Activated CD8-positive, alpha-beta memory T cell treated with anti-CD3 and anti-CD28 coated beads, Interleukin-2, amount 50 U/mL, for 48 hours (primary cell): Measurements from ENCODE around the gene SPOCK1.

Source experiments
- DNase-seq: peaks from one replicate; pipeline ENCODE4 v3.0.0-alpha.2; 2020

SPOCK1 gene

GRCh38 chr5:137142346-137142745, 356.8 kb downstream of the SPOCK1 start:
- no peak for DNase-seq

- DNase-seq, result no peak
These were observed 357.3 kb downstream of the SPOCK1 start for GRCh38 chr5:137141779-137142178.

DNA sequence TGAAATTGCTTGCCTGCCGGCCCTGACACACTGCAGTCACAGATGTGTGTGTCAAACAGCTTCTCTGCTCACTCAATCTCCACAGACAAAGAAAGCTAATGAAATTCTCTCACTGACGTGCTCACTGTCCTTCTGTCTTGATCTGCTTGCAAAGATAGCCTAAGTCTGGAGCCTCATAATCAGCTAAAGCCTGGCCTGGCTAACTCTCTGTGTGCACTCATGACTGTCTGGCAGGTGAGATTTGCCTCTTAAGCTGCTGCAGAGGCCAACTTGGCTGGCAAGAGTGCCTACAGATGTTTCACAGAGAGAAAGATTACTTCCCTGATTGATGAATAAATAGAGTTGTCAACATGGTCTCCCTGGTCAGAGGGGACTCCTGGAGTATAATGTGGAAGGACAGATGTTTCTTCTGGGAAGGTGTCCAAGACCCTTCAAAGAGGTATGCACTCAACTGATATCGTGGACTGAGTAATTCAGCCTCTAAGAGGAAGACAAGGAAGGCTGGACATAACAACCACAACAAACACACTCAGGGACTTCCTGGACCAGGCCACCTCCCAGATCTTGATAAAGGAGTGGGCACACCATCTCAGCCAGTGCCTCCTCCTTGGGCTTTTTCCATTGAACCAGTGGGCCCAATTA, 362.0 kb downstream of the SPOCK1 start:
- no peak for DNase-seq

GRCh38 chr5:137134920-137135532, 364.1 kb downstream of the SPOCK1 start:
- DNase-seq, result no peak

DNA sequence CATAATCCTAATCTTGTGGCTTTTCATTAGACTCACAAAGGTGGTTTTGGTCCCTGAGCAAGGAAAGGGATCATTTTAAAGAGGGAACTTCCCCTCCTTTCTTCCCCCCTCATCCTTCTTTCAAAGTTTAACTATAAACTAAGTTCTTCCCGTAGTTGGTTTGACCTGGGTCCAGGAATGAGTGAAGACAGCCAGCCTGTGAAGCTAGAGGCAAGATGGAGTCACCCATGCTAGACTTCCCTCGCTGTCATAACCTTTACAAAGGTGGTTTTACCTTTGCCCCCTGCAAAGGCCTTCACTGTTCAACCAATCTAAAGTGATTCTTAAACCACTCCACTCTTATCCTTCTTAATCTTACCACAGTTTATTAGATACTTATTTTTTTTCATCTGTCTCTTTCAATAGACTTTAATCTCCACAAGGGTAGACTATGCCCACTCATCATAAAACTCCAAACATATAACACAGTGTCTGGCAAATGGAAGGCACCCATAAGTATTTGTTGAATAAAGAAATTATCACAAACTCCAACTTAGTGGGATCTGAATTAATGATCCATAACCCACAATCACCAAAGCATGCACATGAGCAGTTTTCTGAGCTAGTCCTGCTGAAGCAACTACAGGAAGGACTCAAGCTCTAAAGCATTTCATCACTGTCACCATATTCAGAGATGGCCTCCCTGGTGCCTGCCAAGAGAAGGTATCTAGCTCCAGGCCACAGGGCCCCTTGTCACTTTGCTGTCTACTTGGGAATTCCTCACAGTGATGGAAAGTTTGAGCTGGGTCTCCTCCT, 369.0 kb downstream of the SPOCK1 start:
- DNase-seq, result no peak

GRCh38 chr5:137128012-137128411, 371.1 kb downstream of the SPOCK1 start:
- DNase-seq, result no peak

DNA sequence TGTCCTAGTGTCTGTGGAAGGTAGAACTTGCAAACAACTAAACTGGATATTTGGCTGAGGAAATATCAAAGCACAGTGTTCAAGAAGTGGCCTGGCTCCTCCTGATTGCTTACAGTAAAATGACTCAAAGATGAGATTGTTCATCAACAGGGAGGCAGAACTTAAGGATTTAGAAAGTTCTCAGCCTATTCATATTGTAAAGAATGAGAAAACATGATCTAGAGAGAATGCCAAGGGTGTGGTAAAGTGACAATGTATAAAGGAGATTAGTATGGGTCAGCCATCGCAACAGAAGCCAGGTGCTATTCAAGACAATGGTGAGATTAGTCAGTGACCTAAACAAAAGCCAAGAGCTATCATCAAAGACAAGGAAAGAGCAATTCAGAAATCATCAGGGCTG, 372.3 kb downstream of the SPOCK1 start:
- no peak for DNase-seq

DNA sequence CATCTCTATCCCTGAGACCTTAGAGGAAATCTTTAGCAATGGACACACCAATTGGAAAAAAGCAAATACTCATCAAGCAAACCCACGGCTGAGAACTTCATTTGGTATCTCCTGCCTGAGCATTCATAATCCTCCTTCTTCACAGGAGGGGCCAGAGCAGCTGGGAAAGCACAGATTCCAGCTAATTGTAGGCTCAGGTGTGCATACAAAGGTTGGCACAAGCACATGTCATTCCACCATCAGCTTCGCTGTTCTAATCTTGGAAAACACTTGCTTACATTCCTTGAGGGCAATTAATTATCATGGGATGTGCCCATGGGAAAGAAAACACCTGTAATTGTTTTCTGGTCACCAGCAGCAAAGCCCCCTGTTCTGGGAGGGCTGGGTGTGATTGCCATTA, 376.6 kb downstream of the SPOCK1 start:
- DNase-seq, result no peak

- DNase-seq, result no peak
These were observed 377.1 kb downstream of the SPOCK1 start for GRCh38 chr5:137122075-137122474.

DNA sequence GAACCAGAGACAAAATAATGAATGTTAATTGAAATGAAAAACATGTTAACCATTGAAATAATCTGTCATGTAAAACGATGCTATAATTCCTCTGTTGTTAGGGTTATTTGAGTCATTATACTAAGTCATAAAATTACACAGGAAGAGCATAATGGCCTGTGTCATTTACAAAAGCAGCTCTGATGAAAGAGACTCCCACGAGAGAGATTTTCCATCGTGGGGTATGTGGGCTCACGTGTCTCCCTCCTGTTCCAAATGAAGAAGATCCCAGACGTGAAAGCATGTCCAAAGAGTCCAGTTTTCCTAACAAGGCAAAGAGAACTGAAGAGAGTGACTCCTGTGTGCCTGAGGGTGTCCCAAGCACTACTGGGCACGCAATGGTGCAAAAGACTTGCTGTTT, 379.8 kb downstream of the SPOCK1 start:
- no peak for DNase-seq

DNA sequence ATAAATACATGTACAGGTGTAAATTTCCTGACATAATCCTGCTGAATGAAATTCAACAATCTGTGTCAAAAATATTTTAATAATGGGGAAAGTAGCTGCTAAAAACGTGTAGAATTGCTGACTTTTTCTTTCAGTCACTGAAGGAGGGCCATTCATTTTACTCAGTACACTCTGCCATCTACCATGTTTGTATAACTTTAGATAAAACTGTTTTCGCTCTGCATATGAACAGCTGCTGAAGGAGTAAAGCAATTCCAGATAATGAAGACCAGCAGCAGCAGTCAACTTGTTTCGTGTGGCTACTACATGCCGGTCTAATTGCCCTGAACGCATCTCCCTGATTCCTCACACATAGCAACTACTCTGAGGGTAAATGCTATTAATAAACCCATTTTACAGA, 380.5 kb downstream of the SPOCK1 start:
- no peak for DNase-seq

GRCh38 chr5:137115152-137115551, 384.0 kb downstream of the SPOCK1 start:
- no peak for DNase-seq

GRCh38 chr5:137114529-137114928, 384.6 kb downstream of the SPOCK1 start:
- no peak for DNase-seq

GRCh38 chr5:137113939-137114338, 385.2 kb downstream of the SPOCK1 start:
- DNase-seq, result no peak

- no peak for DNase-seq
These were observed 386.0 kb downstream of the SPOCK1 start for GRCh38 chr5:137113161-137113560.

DNA sequence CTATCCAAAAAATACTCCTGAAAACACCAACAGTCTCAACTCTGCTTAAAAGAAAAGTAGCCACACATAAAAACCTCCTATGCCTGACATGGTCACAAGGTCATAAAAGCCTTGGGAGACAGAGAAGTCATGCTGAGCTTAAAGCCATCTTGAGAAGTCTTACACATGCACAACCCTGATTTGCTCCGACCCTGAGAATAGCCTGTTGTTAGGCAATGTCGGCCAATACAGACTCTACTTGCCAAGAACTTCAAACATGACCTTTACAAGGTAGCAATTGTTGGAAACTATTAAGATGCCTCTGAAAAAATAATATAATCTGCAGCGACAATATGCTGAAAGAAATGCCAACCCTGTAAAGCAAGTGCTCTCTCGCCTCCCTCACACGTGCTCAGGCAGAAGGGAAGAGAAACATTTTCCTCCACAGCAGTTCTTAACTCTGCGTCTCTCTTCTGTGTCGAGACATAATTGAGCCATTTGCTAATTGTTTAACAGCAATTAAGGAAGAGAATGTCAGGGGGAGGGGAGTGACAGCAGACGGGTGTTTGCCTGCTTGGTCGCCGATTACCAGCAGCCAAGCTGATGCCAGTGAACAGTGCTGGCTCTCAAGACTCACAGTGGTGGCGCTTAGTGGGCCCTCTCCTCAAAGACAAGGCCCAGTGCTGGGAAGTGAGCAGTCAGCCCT, 393.6 kb downstream of the SPOCK1 start:
- DNase-seq, result no peak

DNA sequence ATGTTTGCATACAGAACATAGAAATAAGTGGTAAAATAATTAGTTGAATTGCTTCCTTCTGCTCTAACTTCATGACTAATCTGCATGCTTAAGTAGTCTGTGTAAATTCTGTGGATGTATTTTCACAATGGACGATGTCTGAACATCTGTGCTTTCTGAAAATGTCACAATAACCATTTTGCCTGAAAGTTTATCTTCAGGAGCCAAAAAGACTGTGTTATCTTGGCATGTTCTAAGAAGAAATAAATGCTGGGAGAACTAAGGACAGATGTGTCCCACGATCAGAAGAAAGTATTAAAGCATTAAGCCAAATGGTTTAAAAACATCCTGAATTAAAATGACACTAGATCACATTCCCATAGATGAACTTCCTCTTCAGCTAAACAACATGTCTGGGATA, 397.6 kb downstream of the SPOCK1 start:
- no peak for DNase-seq

GRCh38 chr5:137099651-137100050, 399.5 kb downstream of the SPOCK1 start:
- DNase-seq, result no peak

- no peak for DNase-seq
These were observed 400.5 kb downstream of the SPOCK1 start for GRCh38 chr5:137098663-137099062.

- no peak for DNase-seq
These were observed 400.9 kb downstream of the SPOCK1 start for GRCh38 chr5:137098238-137098637.

GRCh38 chr5:137097203-137097602, 401.9 kb downstream of the SPOCK1 start:
- no peak for DNase-seq

- no peak for DNase-seq
These were observed 402.7 kb downstream of the SPOCK1 start for GRCh38 chr5:137096149-137097103.
